HG03045 (cell line): ENCODE results near the gene FAF1.
"Not testable (repeated sequence)": the region's sequence is repeated elsewhere in the genome, so short reads cannot be mapped to it uniquely, and the experiment has no call there.

Source experiments
- ATAC-seq: cut with Tn5 transposase; IDR thresholded peaks from one replicate; pipeline ENCODE4 v1.9.1; 2021; ENCODE audit warnings: mild to moderate bottlenecking, moderate library complexity; ENCODE audit not compliant: unreplicated experiment

FAF1 gene

DNA sequence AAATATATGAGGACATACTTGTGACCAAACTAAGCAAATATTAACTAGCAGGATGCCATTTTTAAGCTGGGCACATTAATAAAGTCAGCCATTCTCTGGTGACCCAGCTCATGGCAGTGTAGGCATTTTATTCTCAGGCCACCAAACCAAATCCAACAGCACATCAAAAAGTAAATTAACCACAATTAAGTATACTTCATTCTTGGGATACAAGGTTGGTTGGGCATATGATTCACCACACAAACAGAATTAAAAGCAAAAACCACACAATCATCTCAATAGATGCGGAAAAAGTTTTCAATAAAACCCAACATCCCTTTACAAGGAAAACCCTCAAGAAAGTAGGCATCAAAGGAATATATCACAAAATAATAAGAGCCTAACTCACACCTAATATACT is 101.3 kb downstream of the FAF1 start:
- ATAC-seq: no peak

DNA sequence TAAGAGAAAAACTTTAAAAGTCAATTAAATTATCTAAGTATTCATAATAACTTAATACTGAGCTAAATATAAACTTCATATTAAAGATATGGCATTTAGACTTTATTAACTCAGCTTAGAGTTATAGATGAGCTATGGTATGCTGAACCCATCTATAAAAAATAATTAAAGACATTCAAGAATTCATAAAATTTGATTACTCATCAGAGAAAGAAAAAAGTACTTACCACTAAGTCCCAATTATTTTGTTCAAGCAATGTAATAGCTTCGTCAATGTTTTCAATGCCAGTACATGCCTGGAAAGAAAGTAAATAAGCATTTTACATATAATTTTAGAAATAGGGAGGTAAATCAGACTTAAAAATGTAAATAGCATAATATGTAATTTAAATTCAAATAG is 102.4 kb downstream of the FAF1 start:
- ATAC-seq: no peak

DNA sequence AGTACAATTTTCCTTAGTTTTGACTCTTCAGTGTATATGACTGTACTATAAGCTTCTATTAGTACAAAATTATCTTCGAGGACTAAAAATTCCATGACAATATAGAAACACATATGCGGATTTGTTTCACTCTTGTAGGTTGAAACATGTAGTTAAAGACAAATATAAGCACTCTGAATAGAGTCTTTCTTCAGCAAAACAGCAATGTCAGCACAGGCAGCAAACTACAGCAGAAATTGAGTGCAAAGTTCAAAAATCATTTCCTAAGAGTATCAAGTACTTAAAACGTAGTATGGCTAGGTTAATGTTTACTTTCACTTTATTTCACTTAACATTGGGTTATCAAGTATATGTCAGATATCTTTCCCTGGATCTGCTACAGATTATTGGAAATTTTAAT is 106.7 kb downstream of the FAF1 start:
- ATAC-seq: no peak

DNA sequence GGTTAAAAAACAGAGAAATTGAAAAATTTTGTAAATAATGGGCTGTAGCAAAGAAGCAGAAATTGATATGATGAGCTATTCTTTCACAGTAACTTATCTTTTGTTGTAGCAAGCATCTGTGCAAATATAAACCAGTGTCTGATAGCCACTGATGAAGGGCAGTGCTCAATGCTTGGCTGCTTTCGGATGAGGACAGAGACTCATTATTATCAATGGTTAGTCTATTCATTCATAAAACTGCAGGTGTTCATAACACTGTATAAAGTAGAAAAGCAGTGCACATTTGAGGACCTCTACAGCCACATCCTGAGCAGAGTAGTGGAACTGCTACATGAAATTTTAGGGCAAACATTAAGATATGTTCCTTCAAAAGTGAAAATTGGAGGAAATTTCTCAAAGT is 107.2 kb downstream of the FAF1 start:
- no peak for ATAC-seq

DNA sequence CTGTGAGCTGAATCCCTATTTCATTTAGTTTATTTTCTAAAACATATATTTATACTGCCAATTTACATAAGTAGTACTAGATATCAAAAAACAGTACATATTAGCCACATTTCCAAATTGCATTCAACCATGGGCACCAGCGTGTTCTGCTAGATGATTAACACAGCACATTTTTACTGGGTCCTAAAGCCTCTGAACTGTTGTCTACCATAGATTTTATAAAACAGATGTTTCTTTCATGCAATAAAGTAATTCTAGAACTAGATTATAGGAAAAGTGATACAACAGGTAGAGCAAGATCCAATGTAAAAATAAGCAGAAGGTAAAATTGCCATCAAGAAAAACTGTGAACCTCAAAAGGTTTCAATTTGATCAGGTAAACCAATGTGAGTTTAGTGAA is 108.6 kb downstream of the FAF1 start:
- ATAC-seq: no peak

DNA sequence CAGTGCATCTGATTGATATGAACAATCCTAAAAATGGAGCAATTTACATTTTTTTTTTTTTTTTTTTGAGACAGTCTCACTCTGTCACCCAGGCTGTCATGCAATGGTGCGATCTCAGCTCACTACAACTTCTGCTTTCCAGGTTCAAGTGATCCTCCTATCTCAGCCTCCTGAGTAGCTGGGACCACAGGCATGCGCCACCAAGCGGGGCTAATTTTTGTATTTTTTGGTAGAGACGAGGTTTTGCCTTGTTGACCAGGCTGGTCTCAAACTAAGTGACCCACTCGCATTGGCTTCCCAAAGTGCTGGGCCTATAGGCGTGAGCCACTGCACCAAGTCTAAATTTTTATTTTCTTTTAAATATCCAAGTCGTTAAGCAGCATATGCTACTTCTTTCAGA is 109.0 kb downstream of the FAF1 start:
- no peak for ATAC-seq

DNA sequence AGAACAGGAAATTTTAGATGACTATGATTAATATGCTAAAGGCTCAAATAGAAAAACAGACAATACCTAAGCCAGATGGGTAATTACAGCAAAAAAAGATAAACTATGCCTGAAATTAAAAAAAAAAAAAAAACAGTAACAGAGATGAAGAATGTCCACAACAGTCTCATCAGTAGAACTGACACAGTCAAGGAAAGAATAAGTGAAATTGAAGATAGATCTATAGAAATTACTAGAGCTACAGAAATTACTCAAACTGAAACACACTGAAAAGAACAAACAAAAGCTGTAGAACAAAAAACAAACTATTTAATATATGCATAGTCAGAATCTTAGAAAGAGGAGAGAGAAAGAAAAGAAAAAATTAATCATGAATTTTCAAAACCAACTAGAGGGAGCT is 112.8 kb downstream of the FAF1 start:
- ATAC-seq: no peak

DNA sequence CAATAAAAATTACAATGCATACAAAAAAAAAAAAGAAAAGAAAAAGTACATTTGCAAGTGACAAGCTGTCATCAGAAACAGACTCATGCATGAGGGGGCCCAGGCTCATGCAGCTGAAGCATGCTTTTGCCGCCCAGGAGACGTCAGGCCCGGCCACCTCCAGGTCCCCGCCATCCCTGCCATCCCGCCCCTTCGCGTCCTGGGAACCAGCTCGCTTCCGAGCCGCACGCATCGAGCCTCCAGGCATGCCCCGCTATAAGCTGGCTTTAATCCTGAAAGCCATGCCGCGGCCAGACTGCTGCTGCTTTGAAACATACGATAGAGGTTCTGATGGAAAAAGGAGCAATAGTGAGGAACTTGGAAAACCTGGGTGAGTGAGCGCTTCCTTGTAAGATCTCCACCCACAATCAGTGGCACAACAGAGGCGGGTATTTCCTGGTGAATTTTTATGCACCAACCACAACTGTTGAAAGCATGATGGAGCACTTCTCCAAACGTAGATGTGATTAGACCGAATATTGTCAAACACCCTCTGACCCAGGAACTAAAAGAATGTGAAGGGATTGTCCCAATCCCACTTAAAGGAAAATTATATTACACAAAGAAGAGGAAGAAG is 113.7 kb downstream of the FAF1 start:
- no peak for ATAC-seq

DNA sequence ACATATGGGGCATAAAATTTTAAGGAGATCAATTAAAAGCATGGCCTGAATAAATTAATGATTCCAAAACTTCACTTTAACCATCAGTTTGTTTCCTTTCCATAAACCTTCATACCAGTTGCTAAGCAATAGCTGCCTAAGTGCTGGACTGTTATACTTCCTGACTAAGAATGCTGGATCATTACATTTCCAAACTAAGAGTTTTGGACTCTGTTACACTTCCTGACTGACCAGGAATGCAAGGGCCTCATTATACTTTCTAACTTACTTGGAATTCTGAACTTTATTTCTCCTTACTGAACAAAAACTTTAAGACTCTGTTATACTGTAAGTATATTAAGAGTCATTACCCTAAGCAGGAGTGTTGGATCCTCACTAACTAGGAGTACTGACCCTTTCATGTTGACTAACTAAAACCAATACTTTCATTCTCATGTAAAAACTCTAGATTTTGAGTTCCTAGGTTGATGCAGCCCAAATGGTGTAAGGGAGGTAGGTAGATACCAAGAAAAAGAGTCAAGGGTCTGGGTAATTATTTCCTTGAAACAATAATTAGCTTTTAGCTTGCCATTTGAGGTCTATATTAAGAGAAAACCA is 118.2 kb downstream of the FAF1 start:
- no peak for ATAC-seq

DNA sequence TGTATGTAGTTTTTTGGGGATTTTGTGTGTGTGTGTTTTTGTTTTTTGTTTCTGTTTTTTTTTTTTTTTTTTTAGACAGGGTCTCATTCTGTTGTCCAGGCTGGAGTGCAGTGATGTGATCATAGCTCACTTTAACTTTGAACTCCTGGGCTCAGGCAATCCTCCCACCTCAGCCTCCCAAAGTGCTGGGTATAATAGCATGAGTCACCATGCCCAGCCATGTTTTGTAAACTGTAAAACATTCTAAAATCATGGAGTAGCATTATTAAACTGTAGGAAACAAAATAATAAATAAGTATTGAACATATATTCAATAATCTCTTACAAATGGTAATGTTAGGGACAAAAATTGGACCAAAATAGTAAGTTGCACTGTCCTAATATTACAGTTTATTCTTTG is 124.0 kb downstream of the FAF1 start:
- no peak for ATAC-seq

DNA sequence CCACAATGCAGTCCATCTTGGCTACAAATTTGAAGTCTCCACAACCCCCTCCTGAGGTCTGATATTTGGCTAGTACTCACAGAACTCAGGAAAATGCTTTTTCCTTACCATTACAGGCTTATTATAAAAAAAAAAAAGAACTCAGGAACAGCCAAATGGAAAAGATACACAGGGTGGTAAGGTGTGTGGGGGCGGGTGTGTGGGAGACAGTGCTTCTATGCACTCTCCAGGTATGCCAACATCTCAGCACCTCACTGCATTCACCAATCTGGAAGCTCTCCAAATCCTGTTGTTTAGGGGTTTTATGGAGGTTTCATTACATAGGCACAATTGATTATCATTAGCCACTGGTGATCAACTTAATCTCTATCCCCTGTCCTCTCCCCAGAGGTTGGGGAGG is 126.9 kb downstream of the FAF1 start:
- ATAC-seq: no peak

DNA sequence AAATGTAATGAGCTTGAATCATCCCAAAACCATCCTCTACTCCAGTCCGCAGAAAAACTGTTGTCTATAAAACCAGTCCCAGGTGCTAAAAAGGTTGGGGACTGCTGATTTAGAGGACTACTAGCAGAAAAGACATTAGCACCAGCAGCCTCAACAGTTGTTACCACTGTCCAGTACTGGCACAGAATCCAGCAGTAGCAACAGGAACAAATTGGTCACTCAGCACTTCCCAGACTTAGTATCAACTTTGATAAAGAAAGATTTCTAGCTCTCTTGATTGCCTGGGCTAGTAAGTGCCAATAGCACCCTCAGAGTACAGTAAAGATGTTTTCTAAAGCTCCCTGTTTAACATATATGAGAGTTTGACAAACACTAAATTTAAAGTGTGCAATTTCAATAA is 127.9 kb downstream of the FAF1 start:
- no peak for ATAC-seq

DNA sequence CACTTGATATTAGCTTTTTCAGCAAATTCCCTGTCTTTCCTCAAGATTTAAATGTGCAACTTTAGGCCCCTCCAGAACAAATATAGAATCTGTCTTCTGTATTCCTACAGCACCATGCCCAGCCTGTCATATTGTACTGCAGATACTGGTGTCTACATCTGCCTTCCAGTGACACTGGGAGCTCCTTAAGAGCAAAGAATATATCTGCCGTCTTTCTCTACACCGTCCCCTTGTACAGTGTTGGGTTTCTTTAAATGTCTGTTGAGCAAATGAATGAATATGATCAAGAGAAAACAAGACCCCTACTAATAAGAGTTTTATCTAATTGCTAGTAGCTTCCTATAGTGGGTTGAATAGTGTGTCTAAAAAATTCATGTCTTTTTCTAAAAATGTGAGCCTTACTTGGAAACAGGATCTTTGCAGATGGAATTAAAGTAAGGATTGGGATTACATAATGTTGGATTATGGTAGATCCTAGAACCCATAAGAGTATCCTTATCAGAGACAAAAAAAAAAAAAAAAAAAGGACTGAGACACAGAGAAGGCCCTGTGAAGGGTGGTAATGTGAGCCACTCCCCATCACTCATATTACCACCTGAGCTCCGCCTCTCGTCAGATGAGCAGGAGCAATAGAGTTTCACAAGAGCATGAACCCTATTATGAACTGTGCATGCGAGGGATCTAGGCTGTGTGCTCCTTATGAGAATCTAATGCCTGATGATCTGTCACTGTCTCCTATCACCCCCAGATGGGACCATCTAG is 128.6 kb downstream of the FAF1 start:
- no peak for ATAC-seq

DNA sequence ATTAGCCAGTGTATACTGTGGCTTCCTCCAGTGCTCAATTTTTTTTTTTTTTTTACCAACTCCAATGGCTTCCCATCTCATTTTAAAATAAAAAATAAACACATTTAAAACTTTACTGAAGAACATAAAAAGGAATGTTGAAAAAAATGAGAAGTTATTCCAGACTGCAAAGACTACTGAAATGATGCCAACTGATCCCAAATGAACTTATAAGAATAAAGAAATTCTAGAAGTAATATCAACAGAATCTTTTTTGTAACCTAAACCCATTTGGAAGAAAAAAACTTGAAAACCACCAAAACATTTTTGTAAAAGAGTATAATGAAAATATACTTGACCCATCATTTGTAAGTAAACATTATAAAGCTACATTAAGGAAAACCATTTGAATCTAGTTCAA is 129.4 kb downstream of the FAF1 start:
- no peak for ATAC-seq

DNA sequence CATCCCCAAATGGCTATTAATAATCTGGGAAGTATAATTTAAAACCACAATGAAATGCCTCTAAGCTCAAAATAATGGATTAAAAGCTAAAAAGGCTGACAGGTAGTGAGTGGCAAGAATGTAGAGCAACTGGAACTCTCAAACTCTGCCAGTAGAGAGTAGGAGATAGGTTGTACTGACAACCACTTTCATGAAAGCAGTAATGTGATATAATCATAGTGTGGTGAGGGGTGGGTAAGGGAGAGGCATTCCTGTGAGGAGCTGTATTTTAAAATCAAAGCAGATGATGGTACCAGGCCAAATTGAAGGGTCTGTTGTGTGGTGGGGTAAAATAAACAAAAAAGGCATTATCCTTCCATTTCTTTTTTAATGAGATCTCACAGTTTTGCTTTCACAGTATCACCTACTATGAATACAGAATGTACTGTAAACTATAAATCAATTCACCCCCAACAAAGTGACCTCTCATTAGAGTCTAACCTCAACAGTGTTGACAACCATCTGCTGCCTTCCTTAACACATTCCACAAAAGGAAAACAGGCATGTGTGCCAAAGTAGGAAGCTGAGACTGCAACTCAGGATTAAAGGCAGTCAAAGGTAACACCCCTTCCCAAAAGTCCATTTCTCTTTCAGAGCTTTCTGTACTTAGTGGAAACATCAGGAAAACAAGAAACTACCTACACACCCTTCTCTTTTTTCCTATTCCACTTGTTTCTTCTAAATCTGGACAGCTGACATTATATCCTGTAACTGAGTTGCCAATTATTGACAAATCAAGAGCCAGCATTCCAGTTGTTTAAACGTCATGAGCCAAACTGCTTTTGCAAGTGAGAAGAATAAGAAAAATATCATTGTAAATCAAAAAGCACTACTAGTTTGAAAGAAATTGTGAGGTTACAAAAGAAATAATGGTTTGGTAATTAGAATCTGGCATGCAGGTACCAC is 130.8 kb downstream of the FAF1 start:
- no peak for ATAC-seq

DNA sequence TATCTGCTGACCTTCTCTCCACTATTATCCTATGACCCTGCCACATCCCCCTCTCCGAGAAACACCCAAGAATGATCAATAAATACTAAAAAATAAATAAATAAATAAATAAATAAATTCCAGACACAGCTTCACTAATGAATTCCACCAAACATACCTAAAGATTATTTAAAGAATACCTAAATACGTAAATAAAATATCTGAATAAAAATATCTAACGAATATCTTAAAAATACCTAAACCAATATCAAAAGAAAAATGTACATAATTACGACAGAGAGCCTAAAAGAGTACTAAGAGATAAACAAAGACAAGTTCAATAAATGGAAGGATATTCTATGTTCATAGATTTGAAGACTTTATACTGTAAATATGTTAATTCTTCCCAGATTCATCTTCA is 132.5 kb downstream of the FAF1 start:
- no peak for ATAC-seq

DNA sequence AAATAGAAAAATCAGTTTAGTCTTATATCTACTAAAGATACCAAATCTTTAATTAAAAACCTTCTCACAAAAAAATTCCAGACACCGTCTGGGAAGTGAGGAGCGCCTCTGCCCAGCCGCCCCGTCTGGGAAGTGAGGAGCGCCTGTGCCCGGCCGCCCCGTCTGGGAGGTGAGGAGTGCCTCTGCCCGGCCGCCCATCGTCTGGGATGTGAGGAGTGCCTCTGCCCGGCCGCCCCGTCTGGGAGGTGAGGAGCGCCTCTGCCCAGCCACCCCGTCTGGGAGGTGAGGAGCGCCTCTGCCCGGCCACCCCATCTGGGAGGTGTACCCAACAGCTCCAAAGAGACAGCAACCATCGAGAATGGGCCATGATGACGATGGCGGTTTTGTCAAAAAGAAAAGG is 133.3 kb downstream of the FAF1 start:
- ATAC-seq: not testable (repeated sequence)

DNA sequence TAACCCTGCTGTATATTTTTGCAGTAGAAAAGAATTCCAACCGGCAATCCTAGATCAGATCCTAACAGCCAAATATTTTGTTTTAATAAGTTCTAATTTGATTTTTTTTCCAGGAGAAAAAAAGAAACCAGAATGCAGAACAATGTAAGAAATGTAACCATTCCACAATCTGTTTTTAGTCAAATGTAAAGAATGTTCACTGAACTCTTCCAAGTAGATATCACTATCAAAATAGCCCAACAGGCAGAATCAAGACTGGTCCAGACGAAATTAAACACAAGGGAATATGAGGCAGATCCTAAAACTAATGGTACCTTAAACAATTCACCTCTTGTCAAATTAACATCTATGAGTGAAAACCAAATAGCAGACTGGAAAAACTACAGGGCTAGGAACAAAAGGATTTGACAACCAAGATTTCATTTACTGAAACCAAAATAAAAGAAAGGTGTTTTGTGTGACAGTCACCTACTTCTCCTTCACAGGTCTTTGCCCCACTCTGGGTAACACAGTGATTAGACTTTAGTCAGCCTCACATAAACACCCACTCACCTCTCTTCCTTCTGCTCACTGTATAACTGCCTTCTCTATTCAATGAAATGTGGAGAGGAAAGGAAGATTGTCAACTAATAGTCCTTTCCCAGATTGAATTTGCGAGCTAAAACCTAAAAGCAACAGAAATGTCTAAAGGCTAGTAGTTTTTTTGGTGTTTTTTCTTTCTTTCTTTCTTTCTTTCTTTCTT is 137.9 kb downstream of the FAF1 start:
- no peak for ATAC-seq

DNA sequence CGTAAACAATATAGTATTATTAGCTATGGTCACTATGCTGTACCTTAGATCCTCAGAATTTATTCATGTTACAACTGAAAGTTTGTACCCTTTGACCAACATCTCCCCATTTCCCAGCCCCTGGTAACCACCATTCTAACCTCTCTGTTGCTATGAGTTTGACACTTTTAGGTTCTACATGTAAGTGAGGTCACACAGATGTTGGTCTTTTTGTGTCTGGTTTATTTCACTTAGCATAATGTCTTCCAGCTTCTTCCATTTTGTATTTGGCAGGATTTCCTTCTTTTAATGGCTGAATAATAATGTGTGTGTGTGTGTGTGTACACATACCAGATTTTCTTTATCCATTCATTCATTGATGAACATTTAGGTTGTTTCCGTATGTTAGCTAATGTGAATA is 139.5 kb downstream of the FAF1 start:
- no peak for ATAC-seq

DNA sequence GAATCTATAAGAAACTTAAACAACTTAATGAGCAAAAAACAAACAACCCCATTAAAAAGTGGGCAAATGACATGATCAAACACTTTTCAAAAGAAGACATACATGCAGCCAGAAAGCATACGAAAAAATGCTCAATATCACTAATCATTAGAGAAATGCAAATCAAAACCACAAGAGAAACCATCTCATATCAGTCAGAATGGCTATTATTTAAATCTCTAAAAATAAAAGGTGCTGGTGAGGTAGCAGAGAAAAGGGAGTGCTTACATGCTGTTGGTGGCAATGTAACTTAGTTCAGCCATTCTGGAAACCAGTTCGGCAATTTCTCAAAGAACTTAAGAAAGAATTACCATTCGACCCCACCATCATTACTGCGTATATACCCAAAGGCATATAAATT is 147.7 kb downstream of the FAF1 start:
- no peak for ATAC-seq

DNA sequence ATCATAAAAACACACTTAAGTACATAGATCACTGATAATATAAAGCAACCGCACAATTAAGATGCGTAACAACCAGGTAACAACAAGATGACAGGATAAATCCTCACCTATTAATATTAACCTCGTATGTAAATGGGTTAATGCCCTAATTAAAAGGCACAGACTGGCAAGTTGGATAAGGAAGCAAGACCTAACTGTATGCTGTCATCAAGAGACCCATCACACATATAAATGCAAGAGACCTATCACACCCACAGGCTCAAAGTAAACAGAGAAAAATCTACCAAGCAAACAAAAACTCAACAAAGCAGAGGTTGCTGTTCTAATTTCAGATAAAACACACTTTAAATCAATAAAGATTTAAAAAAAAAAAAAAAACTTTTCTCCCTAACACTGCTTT is 151.8 kb downstream of the FAF1 start:
- no peak for ATAC-seq
